H9 (cell line): ENCODE measurements around the gene SMG7. TPM values are rescaled to one million over a fixed set of nuclear protein-coding genes. Genes with fewer than 3 reads are reported as not detected.

Experiments used
- DNase-seq: peaks from one replicate; pipeline ENCODE4 v3.0.0-alpha.2; 2017
- H2AFZ ChIP-seq: one replicate; pipeline ENCODE4 v1.6.1; 2013; ENCODE audit warnings: mild to moderate bottlenecking, low read length, control low read depth, moderate library complexity
- H2AK5ac ChIP-seq: 2 replicates; pipeline ENCODE4 v1.6.1; 2013; ENCODE audit warnings: low read length, control low read depth, mixed read lengths; ENCODE audit not compliant: insufficient read length
- H2BK120ac ChIP-seq: one replicate; pipeline ENCODE4 v1.6.1; 2013; ENCODE audit warnings: low read depth, mild to moderate bottlenecking, low read length, control low read depth, inconsistent platforms; ENCODE audit not compliant: poor library complexity, severe bottlenecking
- H2BK12ac ChIP-seq: 2 replicates; pipeline ENCODE4 v1.6.1; 2013; ENCODE audit warnings: low read length, control low read depth, mixed read lengths, low read depth; ENCODE audit not compliant: insufficient read length
- H2BK15ac ChIP-seq: 2 replicates; pipeline ENCODE4 v1.6.1; 2013; ENCODE audit warnings: low read depth, low read length, control low read depth
- H2BK20ac ChIP-seq: one replicate; pipeline ENCODE4 v1.6.1; 2013; ENCODE audit warnings: low read depth, mild to moderate bottlenecking, low read length, control low read depth, inconsistent platforms; ENCODE audit not compliant: poor library complexity, severe bottlenecking
- H2BK5ac ChIP-seq: 2 replicates; pipeline ENCODE4 v1.6.1; 2013; ENCODE audit warnings: low read length, control low read depth, mixed read lengths; ENCODE audit not compliant: insufficient read length
- H3K14ac ChIP-seq: 2 replicates; pipeline ENCODE4 v1.6.1; 2013; ENCODE audit warnings: low read length, control low read depth; ENCODE audit not compliant: insufficient read depth
- H3K18ac ChIP-seq: 2 replicates; pipeline ENCODE4 v1.6.1; 2013; ENCODE audit warnings: low read depth, mild to moderate bottlenecking, mixed read lengths, low read length, control low read depth; ENCODE audit not compliant: insufficient read length
- H3K23ac ChIP-seq: 2 replicates; pipeline ENCODE4 v1.6.1; 2013; ENCODE audit warnings: low read length, control low read depth, mixed read lengths, low read depth; ENCODE audit not compliant: insufficient read length
- H3K23me2 ChIP-seq: 2 replicates; pipeline ENCODE4 v1.6.1; 2013; ENCODE audit warnings: low read depth, mild to moderate bottlenecking, mixed read lengths, low read length, control low read depth; ENCODE audit not compliant: insufficient read length, poor library complexity, severe bottlenecking
- H3K27ac ChIP-seq: 2 replicates; pipeline ENCODE4 v1.5.1; 2013; ENCODE audit warnings: low read length, control low read depth, mixed read lengths, low read depth; ENCODE audit not compliant: insufficient read length
- H3K27me3 ChIP-seq: 2 replicates; pipeline ENCODE4 v1.6.1; 2013; ENCODE audit warnings: low read length, control low read depth, inconsistent platforms; ENCODE audit not compliant: insufficient read depth
- H3K4ac ChIP-seq: 2 replicates; pipeline ENCODE4 v1.6.1; 2013; ENCODE audit warnings: low read depth, mild to moderate bottlenecking, control low read depth, inconsistent platforms, low read length, moderate library complexity
- H3K4me1 ChIP-seq: 2 replicates; pipeline ENCODE4 v1.6.1; 2013; ENCODE audit warnings: low read length, control low read depth, inconsistent platforms; ENCODE audit not compliant: insufficient read depth
- H3K4me2 ChIP-seq: 2 replicates; pipeline ENCODE4 v1.6.1; 2013; ENCODE audit warnings: low read length, control low read depth, mixed read lengths; ENCODE audit not compliant: insufficient read length, insufficient read depth
- H3K56ac ChIP-seq: 2 replicates; pipeline ENCODE4 v1.6.1; 2013; ENCODE audit warnings: low read depth, mild to moderate bottlenecking, mixed read lengths, low read length, control low read depth; ENCODE audit not compliant: insufficient read length
- H3K79me1 ChIP-seq: 2 replicates; pipeline ENCODE4 v1.6.1; 2013; ENCODE audit warnings: low read depth, mild to moderate bottlenecking, moderate library complexity, low read length, control low read depth, inconsistent platforms; ENCODE audit not compliant: insufficient read depth, poor library complexity, severe bottlenecking
- H3K79me2 ChIP-seq: 2 replicates; pipeline ENCODE4 v1.6.1; 2013; ENCODE audit warnings: low read length, control low read depth, inconsistent platforms; ENCODE audit not compliant: insufficient read depth
- H3K9ac ChIP-seq: 2 replicates; pipeline ENCODE4 v1.6.1; 2013; ENCODE audit warnings: low read length, control low read depth, mixed read lengths; ENCODE audit not compliant: insufficient read length; ENCODE audit errors: extremely low read depth
- H3K9me3 ChIP-seq: one replicate; pipeline ENCODE4 v1.6.1; 2013; ENCODE audit warnings: low read depth, low read length, inconsistent platforms; ENCODE audit not compliant: control insufficient read depth
- H3T11ph ChIP-seq: one replicate; pipeline ENCODE4 v1.6.1; 2013; ENCODE audit warnings: mild to moderate bottlenecking, low read length, control low read depth, inconsistent platforms
- H4K20me1 ChIP-seq: one replicate; pipeline ENCODE4 v1.6.1; 2013; ENCODE audit not compliant: control insufficient read depth, insufficient read length, insufficient read depth
- H4K5ac ChIP-seq: 2 replicates; pipeline ENCODE4 v1.6.1; 2013; ENCODE audit warnings: low read depth, mild to moderate bottlenecking, mixed read lengths, low read length, control low read depth; ENCODE audit not compliant: insufficient read length
- H4K8ac ChIP-seq: replicated peaks from 2 replicates; pipeline ENCODE4 v1.6.1; 2013; ENCODE audit warnings: low read length, control low read depth, mixed read lengths, low read depth; ENCODE audit not compliant: insufficient read length
- H4K91ac ChIP-seq: 2 replicates; pipeline ENCODE4 v1.6.1; 2013; ENCODE audit warnings: low read depth, mild to moderate bottlenecking, moderate library complexity, mixed read lengths, low read length, control low read depth; ENCODE audit not compliant: insufficient read length
- H3K27ac Mint-ChIP-seq, 3 experiments: 2 replicates in 2 of 3; 3 replicates in 1 of 3; pipeline ENCODE4 v1.8.0; 2020 to 2021; ENCODE audit warnings: mixed read lengths in 3 of 3, mild to moderate bottlenecking in 1 of 3, moderate library complexity in 1 of 3
- H3K27me3 Mint-ChIP-seq: 2 replicates; pipeline ENCODE4 v1.8.0; 2021; ENCODE audit warnings: low read depth, mild to moderate bottlenecking, moderate library complexity, mixed read lengths
- H3K36me3 Mint-ChIP-seq, 3 experiments: 2 replicates in 2 of 3; 3 replicates in 1 of 3; pipeline ENCODE4 v1.8.0; 2020 to 2021; ENCODE audit warnings: low read depth in 3 of 3, mixed read lengths in 3 of 3; ENCODE audit not compliant: insufficient read depth in 1 of 3
- H3K4me1 Mint-ChIP-seq, 2 experiments: 2 replicates each; pipeline ENCODE4 v1.8.0; 2020; ENCODE audit warnings: mixed read lengths in 2 of 2
- H3K4me3 Mint-ChIP-seq, 2 experiments: 2 replicates in 1 of 2; 3 replicates in 1 of 2; pipeline ENCODE4 v1.8.0; 2020 to 2021; ENCODE audit warnings: mild to moderate bottlenecking in 2 of 2, mixed read lengths in 2 of 2, moderate library complexity in 1 of 2
- H3K9me3 Mint-ChIP-seq, 2 experiments: 2 replicates in 1 of 2; 3 replicates in 1 of 2; pipeline ENCODE4 v1.8.0; 2020; ENCODE audit warnings: mild to moderate bottlenecking in 2 of 2, mixed read lengths in 2 of 2, moderate library complexity in 1 of 2
- WGBS: extraction: QIAGEN DNeasy Blood & Tissue Kit; methylation state at CpG from one replicate; pipeline ENCODE4 v1.1.7; 2013; ENCODE audit warnings: missing lambda C conversion rate, low lambda C conversion rate, mixed read lengths; ENCODE audit not compliant: insufficient read length; ENCODE audit errors: extremely low coverage; 5-methylcytosine and 5-hydroxymethylcytosine counted together
- total RNA-seq: library from RNA; stranded (reverse); gene quantifications from 2 replicates; pipeline ENCODE4 v1.2.1, GENCODE V29; 2021
- TF ChIP-seq, protein P1 (sequence below): fragments of 200-600 bp; sonication (generic); conservative IDR thresholded peaks from 3 replicates; pipeline ENCODE4 v1.8.0; 2021; ENCODE audit warnings: antibody characterized with exemption, mild to moderate bottlenecking

SMG7 gene
- total RNA-seq, 1 experiment from 2014 or later: 77.0 TPM

DNA sequence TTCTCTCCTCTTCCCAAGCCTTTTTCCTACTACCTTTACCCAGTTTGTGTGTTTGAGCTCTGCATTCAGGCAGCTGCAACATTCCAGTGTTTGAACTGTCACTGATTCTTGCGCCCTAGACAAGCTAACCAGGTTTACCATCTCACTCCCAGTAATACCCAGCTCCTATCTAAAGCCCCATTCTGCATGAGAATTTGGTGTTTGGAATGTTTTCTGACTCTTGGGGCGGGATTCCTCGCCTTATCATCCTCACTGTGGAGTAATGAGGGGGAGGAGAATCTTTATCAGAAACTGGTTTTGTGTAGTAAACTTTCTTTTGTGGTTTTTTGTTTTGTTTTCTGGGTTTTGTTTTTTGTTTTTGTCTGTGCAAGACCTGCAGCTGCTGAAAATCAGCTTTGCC is 81.5 kb downstream of the SMG7 start:
- TF ChIP-seq, protein P1, sequence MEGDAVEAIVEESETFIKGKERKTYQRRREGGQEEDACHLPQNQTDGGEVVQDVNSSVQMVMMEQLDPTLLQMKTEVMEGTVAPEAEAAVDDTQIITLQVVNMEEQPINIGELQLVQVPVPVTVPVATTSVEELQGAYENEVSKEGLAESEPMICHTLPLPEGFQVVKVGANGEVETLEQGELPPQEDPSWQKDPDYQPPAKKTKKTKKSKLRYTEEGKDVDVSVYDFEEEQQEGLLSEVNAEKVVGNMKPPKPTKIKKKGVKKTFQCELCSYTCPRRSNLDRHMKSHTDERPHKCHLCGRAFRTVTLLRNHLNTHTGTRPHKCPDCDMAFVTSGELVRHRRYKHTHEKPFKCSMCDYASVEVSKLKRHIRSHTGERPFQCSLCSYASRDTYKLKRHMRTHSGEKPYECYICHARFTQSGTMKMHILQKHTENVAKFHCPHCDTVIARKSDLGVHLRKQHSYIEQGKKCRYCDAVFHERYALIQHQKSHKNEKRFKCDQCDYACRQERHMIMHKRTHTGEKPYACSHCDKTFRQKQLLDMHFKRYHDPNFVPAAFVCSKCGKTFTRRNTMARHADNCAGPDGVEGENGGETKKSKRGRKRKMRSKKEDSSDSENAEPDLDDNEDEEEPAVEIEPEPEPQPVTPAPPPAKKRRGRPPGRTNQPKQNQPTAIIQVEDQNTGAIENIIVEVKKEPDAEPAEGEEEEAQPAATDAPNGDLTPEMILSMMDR: no peak
- H2AFZ ChIP-seq: no peak overlapping the region
- no CpG with 5 or more reads among the region's 3 CpGs for WGBS
- H3K4me1 ChIP-seq: no peaks in the 10 kb centered on the region
- no peak overlapping the region for H4K5ac ChIP-seq
- no peaks in the 10 kb centered on the region for H3K79me1 ChIP-seq
- no peak overlapping the region for H3K4me2 ChIP-seq
- Mint-ChIP-seq H3K27ac (peak overlapping the region in 1 of 3 experiments; percentile 77; a peak in 2 of 7 replicates), H3K9me3 (no peaks in the 10 kb centered on the region), H3K36me3 (peaks cover 20 to 73% (median 48%) of the 10 kb centered on the region in 3 experiments; a peak in 6 of 7 replicates), H3K27me3 (no peaks in the 10 kb centered on the region), H3K4me1 (peaks cover 8 to 12% of the 10 kb centered on the region in 2 experiments; a peak in 3 of 4 replicates), H3K4me3 (no peak overlapping the region)
- H2BK20ac ChIP-seq: no peak overlapping the region
- H4K8ac ChIP-seq: no peak overlapping the region
- H2AK5ac ChIP-seq: no peak overlapping the region
- no peak overlapping the region for H3K56ac ChIP-seq
- H3K27me3 ChIP-seq: no peaks in the 10 kb centered on the region
- H3K23ac ChIP-seq: no peak overlapping the region
- H2BK12ac ChIP-seq: no peak overlapping the region
- no peak overlapping the region for H3K18ac ChIP-seq
- no peak overlapping the region for H3K27ac ChIP-seq
- no peaks in the 10 kb centered on the region for H3K23me2 ChIP-seq
- no peak overlapping the region for H3T11ph ChIP-seq
- no peaks in the 10 kb centered on the region for H4K20me1 ChIP-seq
- no peak overlapping the region for H3K4ac ChIP-seq
- no peak overlapping the region for H2BK15ac ChIP-seq
- no peaks in the 10 kb centered on the region for H3K79me2 ChIP-seq
- H4K91ac ChIP-seq: no peak overlapping the region
- DNase-seq: no peak
- H3K14ac ChIP-seq: no peak overlapping the region
- H3K9ac ChIP-seq: no peak overlapping the region
- no peak overlapping the region for H2BK5ac ChIP-seq
- no peak overlapping the region for H2BK120ac ChIP-seq
- H3K9me3 ChIP-seq: no peaks in the 10 kb centered on the region
